Cardiac muscle cell (in vitro differentiated cells and primary cell): ENCODE measurements around the gene RIC8B. TPM values are rescaled to one million over a fixed set of nuclear protein-coding genes. Genes with fewer than 3 reads are reported as not detected.

Source experiments
- DNase-seq, 2 donors: peaks; one replicate each; pipeline versions ENCODE4 v3.0.0 to v3.0.0-alpha.2; 2010 to 2017; ENCODE audit warnings: low read depth in 1 of 2, low spot score in 1 of 2
- H3K27ac ChIP-seq: fragments of 200-600 bp; sonication (generic); 2 replicates; pipeline ENCODE4 v1.5.1; 2016
- H3K27me3 ChIP-seq: fragments of 200-600 bp; sonication (generic); 2 replicates; pipeline ENCODE4 v1.6.0; 2016; ENCODE audit warnings: control low read depth
- H3K36me3 ChIP-seq: fragments of 200-600 bp; sonication (generic); 2 replicates; pipeline ENCODE4 v1.5.1; 2016; ENCODE audit warnings: control low read depth
- H3K4me1 ChIP-seq: fragments of 200-600 bp; sonication (generic); 2 replicates; pipeline ENCODE4 v1.8.1; 2017; ENCODE audit warnings: low read depth, mild to moderate bottlenecking, mixed run types
- H3K4me3 ChIP-seq: fragments of 200-600 bp; sonication (generic); 2 replicates; pipeline ENCODE4 v1.5.1; 2016; ENCODE audit warnings: mild to moderate bottlenecking
- H3K9me3 ChIP-seq: fragments of 200-600 bp; sonication (generic); 2 replicates; pipeline ENCODE4 v1.5.1; 2017; ENCODE audit warnings: low read depth, mild to moderate bottlenecking, control low read depth
- CTCF ChIP-seq: IDR thresholded peaks from 2 replicates; pipeline ENCODE4 v1.5.1; 2012; ENCODE audit warnings: low read depth, mild to moderate bottlenecking, low read length
- polyA plus RNA-seq: library from polyadenylated mRNA; unstranded; fragments of >200 nt; fragmentation: Nextera tagmentation; extraction: Ambion mirVana; gene quantifications from 2 replicates; pipeline ENCODE4 v1.2.1, GENCODE V29; 2016
- total RNA-seq: library from RNA; depleted of rRNA; stranded (reverse); fragments of >200 nt; gene quantifications from 2 replicates; pipeline ENCODE4 v1.2.3, GENCODE V29; 2016

RIC8B gene
- total and polyA plus RNA-seq, 2 experiments from 2014 or later: 15.7 to 16.6 TPM

- Histone ChIP-seq H3K9me3 (no peaks in the 10 kb centered on the region), H3K36me3 (peaks cover 8% of the 10 kb centered on the region), H3K27ac (no peak overlapping the region), H3K27me3 (no peaks in the 10 kb centered on the region), H3K4me3 (no peak overlapping the region), H3K4me1 (no peaks in the 10 kb centered on the region)
- no peak for DNase-seq
- no peak for TF ChIP-seq CTCF
These were observed 115.6 kb downstream of the RIC8B start for GRCh38 chr12:106889950-106890626.

- no peaks in the 10 kb centered on the region for H3K9me3 ChIP-seq
- no peaks in the 10 kb centered on the region for H3K27me3 ChIP-seq
- no peaks in the 10 kb centered on the region for H3K36me3 ChIP-seq
- H3K4me3 ChIP-seq: no peak overlapping the region
- TF ChIP-seq CTCF: no peak
- no peaks in the 10 kb centered on the region for H3K4me1 ChIP-seq
- DNase-seq: no peak
- no peak overlapping the region for H3K27ac ChIP-seq
These were observed 117.6 kb downstream of the RIC8B start for GRCh38 chr12:106892075-106892474.

- peaks cover 3% of the 10 kb centered on the region for H3K4me1 ChIP-seq
- no peaks in the 10 kb centered on the region for H3K9me3 ChIP-seq
- no peak for TF ChIP-seq CTCF
- H3K4me3 ChIP-seq: no peak overlapping the region
- no peaks in the 10 kb centered on the region for H3K27me3 ChIP-seq
- no peak overlapping the region for H3K27ac ChIP-seq
- no peak for DNase-seq
- no peaks in the 10 kb centered on the region for H3K36me3 ChIP-seq
These were observed 119.0 kb downstream of the RIC8B start for GRCh38 chr12:106893451-106893850.

- H3K4me3 ChIP-seq: no peak overlapping the region
- no peak overlapping the region for H3K27ac ChIP-seq
- H3K36me3 ChIP-seq: no peaks in the 10 kb centered on the region
- H3K27me3 ChIP-seq: no peaks in the 10 kb centered on the region
- DNase-seq: no peak
- H3K9me3 ChIP-seq: no peaks in the 10 kb centered on the region
- TF ChIP-seq CTCF: no peak
- peaks cover 4% of the 10 kb centered on the region for H3K4me1 ChIP-seq
These were observed 120.3 kb downstream of the RIC8B start for GRCh38 chr12:106894774-106895173.

GRCh38 chr12:106896603-106897002 lies 122.1 kb downstream of the RIC8B start:
- Histone ChIP-seq H3K27ac (no peak overlapping the region), H3K4me1 (peaks cover 4% of the 10 kb centered on the region), H3K36me3 (no peaks in the 10 kb centered on the region), H3K4me3 (no peak overlapping the region), H3K9me3 (no peaks in the 10 kb centered on the region), H3K27me3 (peaks cover 2% of the 10 kb centered on the region)
- DNase-seq: no peak
- TF ChIP-seq CTCF: no peak
